ENCODE results near the gene TRANK1. TPM values are rescaled to one million over a fixed set of nuclear protein-coding genes. Genes with fewer than 3 reads are reported as not detected.

The TRANK1 gene
- total and polyA plus RNA-seq, 2 of the 8 experiments (the other 6 are each of a cell fraction or from before 2014, with no cell fraction given) = 2.9 to 8.8 TPM

DNA sequence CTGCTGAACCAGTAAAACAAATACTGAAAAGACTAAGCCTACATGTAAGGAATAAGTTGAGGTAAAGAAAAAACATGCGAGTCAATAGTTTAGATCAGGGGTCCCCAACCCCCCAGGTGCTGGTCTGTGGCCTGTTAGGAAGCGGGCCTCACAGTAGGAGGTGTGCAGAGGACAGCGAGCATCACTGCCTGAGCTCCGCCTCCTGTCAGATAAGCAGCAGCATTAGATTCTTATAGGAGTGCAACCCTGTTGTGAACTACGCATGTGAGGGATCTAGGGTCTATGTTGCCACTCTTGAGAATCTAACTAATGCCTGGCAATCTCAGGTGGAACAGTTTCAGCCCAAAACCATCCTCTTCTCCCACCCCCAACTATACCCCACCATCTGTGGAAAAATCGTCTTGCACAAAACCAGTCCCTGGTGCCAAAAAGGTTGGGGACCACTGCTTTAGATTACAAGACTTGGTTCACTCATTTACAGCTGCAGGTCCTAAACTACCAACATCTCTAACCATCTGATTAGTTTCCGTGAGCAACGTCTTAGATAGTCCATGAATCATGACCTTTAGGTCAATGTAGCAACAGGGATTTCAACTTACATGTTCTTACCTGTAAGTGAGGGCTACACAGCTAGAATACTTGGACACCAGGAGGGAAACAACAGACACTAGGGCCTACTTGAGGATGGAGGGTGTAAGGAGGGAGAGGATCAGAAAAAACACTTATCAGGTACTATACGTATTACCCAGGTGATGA, 66.7 kb downstream of the TRANK1 start:
- Histone ChIP-seq H3K27me3 (replicated peaks in 1 of 4; ENCODE audit: control insufficient read depth in 3 of 4, extremely low read depth in 1 of 4, insufficient read depth in 3 of 4, low read length in 3 of 4) (no peaks in the 10 kb centered on the region), H3K79me1 (ENCODE audit: low read depth, low read length) (no peaks in the 10 kb centered on the region; the same call in 1 of the 2 replicates), H4K91ac (replicated peaks; ENCODE audit: insufficient read length, low read length) (no peak overlapping the region), H3K9me3 (ENCODE audit: insufficient read depth in 2 of 2, low read depth in 1 of 2, low read length in 1 of 2) (no peaks in the 10 kb centered on the region), H4K8ac (ENCODE audit: extremely low read depth, insufficient read depth, low read length) (no peak overlapping the region), H3K4me3 (ENCODE audit: extremely low read depth in 1 of 4, insufficient read depth in 2 of 4, low read depth in 3 of 4, low read length in 4 of 4) (no peak overlapping the region), H3K4me1 (replicated peaks in 1 of 4; ENCODE audit: control insufficient read depth in 3 of 4, insufficient read depth in 4 of 4, low read length in 3 of 4) (no peaks in the 10 kb centered on the region), H4K5ac (ENCODE audit: insufficient read length, low read depth, low read length) (no peak overlapping the region), H2BK120ac (replicated peaks; ENCODE audit: low read depth, low read length) (no peak overlapping the region), H2BK20ac (ENCODE audit: low read length) (no peak overlapping the region), H3K9ac (replicated peaks in 1 of 4; ENCODE audit: extremely low read depth in 1 of 4, low read depth in 3 of 4, low read length in 3 of 4) (no peak overlapping the region), H3K14ac (ENCODE audit: insufficient read length) (no peak overlapping the region), H3K56ac (replicated peaks; ENCODE audit: insufficient read length, low read depth, low read length) (no peak overlapping the region), H3K36me3 (ENCODE audit: control insufficient read depth in 2 of 4, insufficient read depth in 4 of 4, low read length in 3 of 4) (no peaks in the 10 kb centered on the region), H3K23ac (ENCODE audit: insufficient read length) (no peak overlapping the region), H3K18ac (ENCODE audit: extremely low read depth, low read length) (no peak overlapping the region), H3K4me2 (ENCODE audit: insufficient read depth in 1 of 2, low read depth in 2 of 2, low read length in 2 of 2) (no peak overlapping the region), H2BK12ac (ENCODE audit: low read depth, low read length) (no peak overlapping the region), H3K27ac (ENCODE audit: low read depth, low read length) (no peak overlapping the region), H2BK5ac (ENCODE audit: low read depth, low read length) (no peak overlapping the region), H3K23me2 (ENCODE audit: low read depth, low read length) (no peaks in the 10 kb centered on the region), H2AFZ (ENCODE audit: low read length) (no peak overlapping the region), H2AK5ac (ENCODE audit: low read depth, low read length) (no peak overlapping the region), H4K20me1 (replicated peaks in 1 of 2; ENCODE audit: control insufficient read depth in 1 of 2, insufficient read depth in 2 of 2, low read length in 2 of 2) (no peaks in the 10 kb centered on the region), H3K4ac (replicated peaks; ENCODE audit: insufficient read length, low read depth, low read length) (no peak overlapping the region), H2BK15ac (ENCODE audit: low read length) (no peak overlapping the region), H3K79me2 (ENCODE audit: control insufficient read depth in 1 of 2, insufficient read depth in 2 of 2, low read length in 2 of 2) (no peaks in the 10 kb centered on the region)
- no peak for FAIRE-seq
- POLR2A ChIA-PET (ENCODE audit: partially characterized antibody) = interaction anchor here (0.6 kb wide), 1 partner anchor 45 kb away, joined by 4 read pairs; no protein-coding TSS in a partner anchor
- DNase-seq (ENCODE audit: low read depth in 1 of 2, low spot score in 2 of 2) = no peak
- 82% methylated on average over 9 of the region's 9 CpGs; no CpG with 5 or more reads in 1 of the 2 experiments for WGBS, 2 experiments (ENCODE audit: extremely low coverage in 1 of 2, insufficient coverage in 1 of 2, insufficient read length in 1 of 2, insufficient replicate concordance in 2 of 2, low coverage in 1 of 2, low lambda C conversion rate in 2 of 2, missing lambda C conversion rate in 1 of 2)
- CTCF ChIA-PET (ENCODE audit: partially characterized antibody) = interaction anchor here (1.0 to 2.9 kb wide), 2 partner anchors 10 to 86 kb away, joined by 3 to 14 read pairs; no protein-coding TSS in a partner anchor
- TF ChIP-seq, protein P1, sequence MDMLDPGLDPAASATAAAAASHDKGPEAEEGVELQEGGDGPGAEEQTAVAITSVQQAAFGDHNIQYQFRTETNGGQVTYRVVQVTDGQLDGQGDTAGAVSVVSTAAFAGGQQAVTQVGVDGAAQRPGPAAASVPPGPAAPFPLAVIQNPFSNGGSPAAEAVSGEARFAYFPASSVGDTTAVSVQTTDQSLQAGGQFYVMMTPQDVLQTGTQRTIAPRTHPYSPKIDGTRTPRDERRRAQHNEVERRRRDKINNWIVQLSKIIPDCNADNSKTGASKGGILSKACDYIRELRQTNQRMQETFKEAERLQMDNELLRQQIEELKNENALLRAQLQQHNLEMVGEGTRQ (IDR thresholded peaks at IDR 0.05; ENCODE audit: low read length) = no peak
- TF ChIP-seq CHD1 (IDR thresholded peaks at IDR 0.05; ENCODE audit: low read depth, low read length) = no peak
- TF ChIP-seq RNF2 (IDR thresholded peaks at IDR 0.05; ENCODE audit: borderline replicate concordance, low read depth, low read length, missing control alignments, poor library complexity, severe bottlenecking) = no peak
- TF ChIP-seq MAFK (IDR thresholded peaks at IDR 0.05; ENCODE audit: low read depth, low read length) = no peak
- TF ChIP-seq, protein P2, sequence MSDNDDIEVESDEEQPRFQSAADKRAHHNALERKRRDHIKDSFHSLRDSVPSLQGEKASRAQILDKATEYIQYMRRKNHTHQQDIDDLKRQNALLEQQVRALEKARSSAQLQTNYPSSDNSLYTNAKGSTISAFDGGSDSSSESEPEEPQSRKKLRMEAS (IDR thresholded peaks at IDR 0.05) = no peak
- TF ChIP-seq SAP30 (IDR thresholded peaks at IDR 0.05; ENCODE audit: insufficient read depth, insufficient replicate concordance, low read length) = no peak
- TF ChIP-seq KDM5A (IDR thresholded peaks at IDR 0.05; ENCODE audit: low read length) = no peak
- TF ChIP-seq RFX5 (IDR thresholded peaks at IDR 0.05; ENCODE audit: borderline replicate concordance, low read depth, low read length) = no peak
- no peak for TF ChIP-seq HDAC6 (IDR thresholded peaks at IDR 0.05; ENCODE audit: low read depth, low read length)
- TF ChIP-seq TAF7 (optimal IDR thresholded peaks at IDR 0.05; ENCODE audit: borderline replicate concordance, low read depth, low read length) = no peak

Data from H1 (cell line).